MG63 (cell line): ENCODE results near the gene SSU72. TPM values are rescaled to one million over a fixed set of nuclear protein-coding genes. Genes with fewer than 3 reads are reported as not detected.
A peak's percentile ranks its signal among the peaks of the same experiment; 100 is the strongest.

Experiments used
- DNase-seq: peaks from one replicate; pipeline ENCODE4 v3.0.0-alpha.2; 2020
- H3K27me3 ChIP-seq: fragments of 250-450 bp; sonication (Bioruptor Pico); 2 replicates; pipeline ENCODE4 v1.5.1; 2020; ENCODE audit warnings: mild to moderate bottlenecking, moderate library complexity
- H3K36me3 ChIP-seq: fragments of 250-450 bp; sonication (Bioruptor Pico); 2 replicates; pipeline ENCODE4 v1.5.1; 2020; ENCODE audit warnings: mild to moderate bottlenecking, moderate library complexity
- H3K4me3 ChIP-seq: fragments of 250-450 bp; sonication (Bioruptor Pico); 2 replicates; pipeline ENCODE4 v1.5.1; 2020; ENCODE audit warnings: mild to moderate bottlenecking, moderate library complexity
- H3K9me3 ChIP-seq: fragments of 250-450 bp; sonication (Bioruptor Pico); 2 replicates; pipeline ENCODE4 v1.5.1; 2020; ENCODE audit warnings: mild to moderate bottlenecking, moderate library complexity
- total RNA-seq: library from RNA; depleted of rRNA; stranded (reverse); fragments of >200 nt; shearing (Covaris generic); gene quantifications from 2 replicates; pipeline ENCODE4 v1.2.3, GENCODE V29; 2014; ENCODE audit warnings: low replicate concordance; rRNA removed

Gene SSU72
- total RNA-seq: 168 and 203 TPM in 2 replicates

GRCh38 chr1:1574721-1575537, at the start of gene SSU72:
Gene SSU72, minus strand, starts transcription at chr1:1574863. Its CDS starts 306 bp downstream, at chr1:1574557.
- peak; percentile 91 for DNase-seq
- Histone ChIP-seq H3K4me3 (peak within 1 kb of the TSS; percentile 97), H3K36me3 (peaks cover 24% of the 10 kb centered on the region), H3K27me3 (no peaks in the 10 kb centered on the region), H3K9me3 (no peaks in the 10 kb centered on the region)

GRCh38 chr1:1623631-1624442, 49.2 kb upstream of the SSU72 start:
- no peaks in the 10 kb centered on the region; the same call in 1 of the 2 replicates for H3K36me3 ChIP-seq
- H3K27me3 ChIP-seq: no peaks in the 10 kb centered on the region
- DNase-seq: no peak
- no peaks in the 10 kb centered on the region for H3K9me3 ChIP-seq
- no peak overlapping the region for H3K4me3 ChIP-seq

- H3K4me3 ChIP-seq: no peak overlapping the region
- no peaks in the 10 kb centered on the region for H3K9me3 ChIP-seq
- DNase-seq: no peak
- no peaks in the 10 kb centered on the region; the same call in 1 of the 2 replicates for H3K36me3 ChIP-seq
- no peaks in the 10 kb centered on the region for H3K27me3 ChIP-seq
These were observed 48.5 kb upstream of the SSU72 start for GRCh38 chr1:1623181-1623630.

- no peak for DNase-seq
- no peak overlapping the region for H3K4me3 ChIP-seq
- no peaks in the 10 kb centered on the region for H3K9me3 ChIP-seq
- peaks cover 2% of the 10 kb centered on the region for H3K36me3 ChIP-seq
- H3K27me3 ChIP-seq: no peaks in the 10 kb centered on the region
These were observed 48.1 kb upstream of the SSU72 start for GRCh38 chr1:1622788-1623094.

GRCh38 chr1:1622010-1622787, 47.5 kb upstream of the SSU72 start:
- Histone ChIP-seq H3K9me3 (no peaks in the 10 kb centered on the region), H3K27me3 (no peaks in the 10 kb centered on the region), H3K36me3 (peaks cover 6% of the 10 kb centered on the region), H3K4me3 (no peak overlapping the region)
- peak; percentile 92 for DNase-seq

- Histone ChIP-seq H3K27me3 (no peaks in the 10 kb centered on the region), H3K36me3 (peaks cover 6% of the 10 kb centered on the region), H3K4me3 (no peak overlapping the region), H3K9me3 (no peaks in the 10 kb centered on the region)
- DNase-seq: no peak
These were observed 46.7 kb upstream of the SSU72 start for GRCh38 chr1:1621173-1622009.

GRCh38 chr1:1620433-1621139, 45.9 kb upstream of the SSU72 start:
- DNase-seq: no peak
- H3K36me3 ChIP-seq: peaks cover 6% of the 10 kb centered on the region
- H3K4me3 ChIP-seq: no peak overlapping the region
- no peaks in the 10 kb centered on the region for H3K9me3 ChIP-seq
- H3K27me3 ChIP-seq: no peaks in the 10 kb centered on the region

GRCh38 chr1:1619917-1620361, 45.3 kb upstream of the SSU72 start:
- Histone ChIP-seq H3K9me3 (no peaks in the 10 kb centered on the region), H3K27me3 (no peaks in the 10 kb centered on the region), H3K36me3 (peaks cover 6% of the 10 kb centered on the region), H3K4me3 (no peak overlapping the region)
- DNase-seq: no peak

- Histone ChIP-seq H3K27me3 (no peaks in the 10 kb centered on the region), H3K4me3 (no peak overlapping the region), H3K36me3 (peaks cover 8% of the 10 kb centered on the region), H3K9me3 (no peaks in the 10 kb centered on the region)
- DNase-seq: no peak
These were observed 43.9 kb upstream of the SSU72 start for GRCh38 chr1:1618396-1619068.

GRCh38 chr1:1617925-1618324, 43.3 kb upstream of the SSU72 start:
- Histone ChIP-seq H3K4me3 (no peak overlapping the region), H3K9me3 (no peaks in the 10 kb centered on the region), H3K27me3 (no peaks in the 10 kb centered on the region), H3K36me3 (peaks cover 8% of the 10 kb centered on the region)
- no peak for DNase-seq

- DNase-seq: no peak
- H3K9me3 ChIP-seq: no peaks in the 10 kb centered on the region
- no peak overlapping the region for H3K4me3 ChIP-seq
- H3K27me3 ChIP-seq: no peaks in the 10 kb centered on the region
- peaks cover 8% of the 10 kb centered on the region for H3K36me3 ChIP-seq
These were observed 42.9 kb upstream of the SSU72 start for GRCh38 chr1:1617516-1617915.

- H3K36me3 ChIP-seq: peaks cover 8% of the 10 kb centered on the region
- no peaks in the 10 kb centered on the region for H3K9me3 ChIP-seq
- H3K27me3 ChIP-seq: no peaks in the 10 kb centered on the region
- no peak for DNase-seq
- peak overlapping the region; percentile 100 for H3K4me3 ChIP-seq
These were observed 42.2 kb upstream of the SSU72 start for GRCh38 chr1:1616838-1617237.

- no peaks in the 10 kb centered on the region for H3K27me3 ChIP-seq
- H3K36me3 ChIP-seq: peaks cover 8% of the 10 kb centered on the region
- DNase-seq: peak; percentile 49
- no peaks in the 10 kb centered on the region for H3K9me3 ChIP-seq
- peak overlapping the region; percentile 100 for H3K4me3 ChIP-seq
These were observed 41.6 kb upstream of the SSU72 start for GRCh38 chr1:1616045-1616790.

- no peaks in the 10 kb centered on the region for H3K9me3 ChIP-seq
- peak; percentile 93 for DNase-seq
- H3K36me3 ChIP-seq: peaks cover 8% of the 10 kb centered on the region
- peak within 1 kb of the TSS; percentile 100 for H3K4me3 ChIP-seq
- no peaks in the 10 kb centered on the region for H3K27me3 ChIP-seq
These were observed 40.8 kb upstream of the SSU72 start, which contains the start of gene MIB2 for GRCh38 chr1:1615256-1616044. Gene MIB2, plus strand, starts transcription at chr1:1615500. Its CDS starts 7,953 bp downstream, at chr1:1623453.
